Upper lobe of left lung (tissue), 6 donors: Measurements from ENCODE around the gene FBXO5. TPM values are rescaled to one million over a fixed set of nuclear protein-coding genes. Genes with fewer than 3 reads are reported as not detected.

Experiments
- ATAC-seq, 2 donors: fragments of 200-7000 bp; cut with Tn5 transposase; one replicate each; pipeline ENCODE4 v1.9.1; 2022; ENCODE audit warnings: mild to moderate bottlenecking in 2 of 2, moderate library complexity in 2 of 2; ENCODE audit not compliant: low FRiP score in 2 of 2
- DNase-seq, 2 donors: peaks; one replicate each; pipeline ENCODE4 v3.0.0-alpha.2; 2019 to 2020
- H3K27ac ChIP-seq, 4 donors: fragments of 200-600 bp; sonication (generic); one replicate each; pipeline ENCODE4 v1.5.1; 2016 to 2019
- H3K27me3 ChIP-seq, 4 donors: fragments of 200-600 bp; sonication (generic); one replicate each; pipeline ENCODE4 v1.5.1; 2017 to 2019
- H3K36me3 ChIP-seq, 4 donors: fragments of 200-600 bp; sonication (generic); one replicate each; pipeline ENCODE4 v1.5.1; 2016 to 2019
- H3K4me1 ChIP-seq, 4 donors: fragments of 200-600 bp; sonication (generic); one replicate each; pipeline ENCODE4 v1.5.1; 2018 to 2019
- H3K4me3 ChIP-seq, 4 donors: fragments of 200-600 bp; sonication (generic); one replicate each; pipeline ENCODE4 v1.5.1; 2017 to 2019; ENCODE audit warnings: mild to moderate bottlenecking in 2 of 4, moderate library complexity in 1 of 4
- H3K9me3 ChIP-seq, 4 donors: fragments of 200-600 bp; sonication (generic); one replicate each; pipeline ENCODE4 v1.5.1; 2018 to 2019
- EP300 ChIP-seq, 4 donors: sonication (generic); formaldehyde crosslinking; IDR thresholded peaks; one replicate each; pipeline ENCODE4 v1.5.1; 2017; ENCODE audit warnings: antibody characterized with exemption in 4 of 4, control low read depth in 2 of 4
- POLR2A ChIP-seq, 4 donors: fragments of 450-650 bp; IDR thresholded peaks; one replicate each; pipeline ENCODE4 v1.5.1; 2016 to 2017; ENCODE audit warnings: antibody characterized with exemption in 4 of 4, mild to moderate bottlenecking in 2 of 4
- POLR2AphosphoS5 ChIP-seq, 2 donors: sonication (generic); formaldehyde crosslinking; IDR thresholded peaks; one replicate each; pipeline ENCODE4 v1.5.1; 2017; ENCODE audit warnings: antibody characterized with exemption in 2 of 2
- WGBS, 2 donors: methylation state at CpG; one replicate each; pipeline ENCODE4 v1.1.5; 2017 to 2018; 5-methylcytosine and 5-hydroxymethylcytosine counted together
- total RNA-seq, 6 donors: library from RNA; depleted of rRNA in 4 of 6; stranded (reverse); fragments of >200 nt in 4 of 6; gene quantifications; one replicate each; pipeline versions ENCODE4 v1.1.0 to v1.2.1, GENCODE V29; 2016 to 2021
- TF ChIP-seq, protein P1 (sequence below), 6 experiments: fragments of 450-650 bp in 4 of 6; fragments of 200-600 bp in 2 of 6; sonication (generic) in 2 of 6; IDR thresholded peaks; one replicate each; pipeline ENCODE4 v1.5.1; 2016 to 2019; ENCODE audit warnings: antibody characterized with exemption in 6 of 6
- donor health status: DM: no; HTN: no; CAD: no; lungs with moderate emphysema.
- donor health status: DM: no; HTN: yes; CAD: no; lungs with severe emphysema.

Gene FBXO5
- total RNA-seq, 6 donors from 2014 or later = 1.7 to 6.0 (median 4.8) TPM

DNA sequence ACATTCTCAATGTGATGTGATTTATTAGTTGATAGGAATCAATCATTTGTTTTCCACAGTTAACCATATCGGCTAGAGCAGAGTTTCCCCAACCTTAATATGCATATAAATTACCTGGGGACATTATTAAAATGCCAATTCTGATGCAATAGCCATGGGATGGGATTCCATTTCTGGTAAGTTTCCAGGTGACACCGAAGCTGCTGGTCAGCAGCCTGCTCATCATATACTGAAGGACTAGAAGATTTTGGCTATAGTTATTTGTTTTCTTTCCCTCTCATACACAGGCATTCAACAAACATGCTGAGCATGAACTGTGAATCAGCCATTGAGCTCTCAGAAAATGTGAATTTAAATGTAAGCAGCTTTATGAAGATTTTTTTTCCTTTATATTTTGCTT is 35.8 kb downstream of the FBXO5 start:
- WGBS, 2 donors = 70 to 78% methylated on average over 2 of the region's 2 CpGs

DNA sequence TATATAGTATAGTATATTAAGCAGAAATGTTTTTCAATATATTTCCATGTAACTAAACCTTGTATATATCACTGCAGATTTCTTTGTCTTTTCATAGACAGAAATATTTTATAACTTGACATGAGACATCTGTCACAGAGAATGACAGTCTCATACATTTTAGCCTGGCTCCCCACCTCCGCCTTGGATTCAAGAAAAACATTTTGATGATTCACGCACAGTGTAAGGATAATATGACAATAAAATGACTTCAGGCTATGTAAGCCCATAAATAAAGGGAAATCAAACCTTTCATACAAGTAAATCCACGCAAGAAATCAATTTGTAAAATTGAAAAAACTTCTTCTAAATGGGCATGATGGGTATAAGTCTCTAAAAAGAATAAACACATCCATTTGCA is 36.4 kb downstream of the FBXO5 start:
- Histone ChIP-seq H3K27me3 (no peaks in the 10 kb centered on the region), H3K4me1 (peaks cover 0 to 7% (median 2%) of the 10 kb centered on the region in 4 donors), H3K36me3 (no peaks in the 10 kb centered on the region), H3K4me3 (no peak overlapping the region), H3K9me3 (no peaks in the 10 kb centered on the region), H3K27ac (no peak overlapping the region)
- 81 to 91% methylated on average over 3 of the region's 3 CpGs for WGBS, 2 donors
- no peak for ATAC-seq
- no peak for TF ChIP-seq EP300 (IDR thresholded peaks at IDR 0.05)
- TF ChIP-seq, protein P1, sequence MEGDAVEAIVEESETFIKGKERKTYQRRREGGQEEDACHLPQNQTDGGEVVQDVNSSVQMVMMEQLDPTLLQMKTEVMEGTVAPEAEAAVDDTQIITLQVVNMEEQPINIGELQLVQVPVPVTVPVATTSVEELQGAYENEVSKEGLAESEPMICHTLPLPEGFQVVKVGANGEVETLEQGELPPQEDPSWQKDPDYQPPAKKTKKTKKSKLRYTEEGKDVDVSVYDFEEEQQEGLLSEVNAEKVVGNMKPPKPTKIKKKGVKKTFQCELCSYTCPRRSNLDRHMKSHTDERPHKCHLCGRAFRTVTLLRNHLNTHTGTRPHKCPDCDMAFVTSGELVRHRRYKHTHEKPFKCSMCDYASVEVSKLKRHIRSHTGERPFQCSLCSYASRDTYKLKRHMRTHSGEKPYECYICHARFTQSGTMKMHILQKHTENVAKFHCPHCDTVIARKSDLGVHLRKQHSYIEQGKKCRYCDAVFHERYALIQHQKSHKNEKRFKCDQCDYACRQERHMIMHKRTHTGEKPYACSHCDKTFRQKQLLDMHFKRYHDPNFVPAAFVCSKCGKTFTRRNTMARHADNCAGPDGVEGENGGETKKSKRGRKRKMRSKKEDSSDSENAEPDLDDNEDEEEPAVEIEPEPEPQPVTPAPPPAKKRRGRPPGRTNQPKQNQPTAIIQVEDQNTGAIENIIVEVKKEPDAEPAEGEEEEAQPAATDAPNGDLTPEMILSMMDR (IDR thresholded peaks at IDR 0.05) = no peak
- no peak for TF ChIP-seq POLR2A (IDR thresholded peaks at IDR 0.05)
- TF ChIP-seq POLR2AphosphoS5 (IDR thresholded peaks at IDR 0.05) = no peak
- DNase-seq = no peak

More for the DNA sequence above, 35.8 kb downstream of the FBXO5 start:
- Histone ChIP-seq H3K9me3 (no peaks in the 10 kb centered on the region), H3K4me3 (no peak overlapping the region), H3K27me3 (no peaks in the 10 kb centered on the region), H3K27ac (no peak overlapping the region), H3K36me3 (no peaks in the 10 kb centered on the region), H3K4me1 (peaks cover 0 to 7% (median 2%) of the 10 kb centered on the region in 4 donors)
- no peak for DNase-seq
- TF ChIP-seq POLR2A (IDR thresholded peaks at IDR 0.05) (no peak), EP300 (IDR thresholded peaks at IDR 0.05) (no peak), POLR2AphosphoS5 (IDR thresholded peaks at IDR 0.05) (no peak)
- TF ChIP-seq, protein P1 (IDR thresholded peaks at IDR 0.05) = no peak
- ATAC-seq = no peak

DNA sequence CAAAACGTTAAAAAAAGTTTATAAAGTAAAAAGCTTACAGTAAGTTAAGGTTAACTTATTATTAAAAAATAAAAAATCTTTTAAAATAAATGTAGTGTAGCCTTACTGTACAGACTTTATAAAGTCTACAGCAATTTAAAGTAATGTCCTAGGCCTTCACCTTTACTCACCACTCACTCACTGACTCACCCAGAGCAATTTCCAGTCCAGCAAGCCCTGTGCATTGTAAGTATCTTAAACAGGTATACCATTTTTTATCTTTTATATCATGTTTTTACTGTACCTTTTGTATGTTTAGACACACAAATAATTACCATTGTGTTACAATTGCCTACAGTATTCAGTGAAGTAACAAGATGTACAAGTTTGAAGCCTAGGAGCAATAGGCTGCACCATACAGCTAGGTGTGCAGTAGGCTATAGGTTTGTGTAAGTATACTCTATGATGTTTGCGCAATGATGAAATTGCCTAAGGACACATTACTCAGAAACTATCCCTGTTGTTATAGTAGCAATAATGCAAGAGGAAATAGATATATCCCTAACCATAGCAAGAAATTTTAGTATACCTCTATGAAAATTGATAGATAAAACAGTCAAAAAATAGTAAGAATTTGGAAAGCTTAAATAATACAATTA is 39.5 kb downstream of the FBXO5 start:
- WGBS, 2 donors = 84 to 93% methylated on average over 2 of the region's 2 CpGs
- DNase-seq (no peak), ATAC-seq (no peak)
- Histone ChIP-seq H3K27me3 (no peaks in the 10 kb centered on the region), H3K36me3 (no peaks in the 10 kb centered on the region), H3K27ac (no peak overlapping the region), H3K4me1 (peaks cover 0 to 5% (median 2%) of the 10 kb centered on the region in 4 donors), H3K4me3 (no peak overlapping the region), H3K9me3 (no peaks in the 10 kb centered on the region)
- TF ChIP-seq EP300 (IDR thresholded peaks at IDR 0.05) = no peak
- TF ChIP-seq POLR2A (IDR thresholded peaks at IDR 0.05) = no peak
- TF ChIP-seq, protein P1 (IDR thresholded peaks at IDR 0.05) = no peak
- TF ChIP-seq POLR2AphosphoS5 (IDR thresholded peaks at IDR 0.05) = no peak

DNA sequence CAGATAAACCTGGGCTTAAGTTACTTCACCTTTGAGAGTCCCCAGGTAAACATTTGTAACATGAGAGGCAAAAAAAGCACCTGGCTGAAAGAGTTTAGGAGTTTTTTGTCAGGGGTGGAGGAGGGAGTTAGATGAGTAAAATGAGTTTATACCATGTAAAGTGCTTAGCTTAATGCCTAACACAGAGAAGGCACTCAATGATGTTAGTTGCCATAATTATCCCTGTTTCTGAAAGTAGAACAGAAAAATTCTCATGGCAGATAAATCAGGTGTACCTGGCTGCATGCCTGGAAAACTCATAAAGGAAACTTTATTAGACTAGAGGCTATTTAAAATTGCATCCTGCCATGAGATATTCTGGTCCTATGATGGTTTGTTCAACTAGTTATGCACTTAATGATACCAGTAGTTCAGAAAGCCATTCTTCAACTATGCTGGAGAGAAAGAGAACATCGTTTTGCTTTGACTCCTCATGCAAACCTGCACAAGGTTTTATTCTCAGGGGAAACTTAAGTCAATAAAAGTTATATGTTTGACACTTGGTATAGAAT is 40.4 kb downstream of the FBXO5 start:
- H3K27ac ChIP-seq = no peak overlapping the region
- TF ChIP-seq, protein P1 (IDR thresholded peaks at IDR 0.05) = no peak
- no peak for TF ChIP-seq POLR2AphosphoS5 (IDR thresholded peaks at IDR 0.05)
- TF ChIP-seq EP300 (IDR thresholded peaks at IDR 0.05) = no peak
- no peak for TF ChIP-seq POLR2A (IDR thresholded peaks at IDR 0.05)
- H3K4me3 ChIP-seq = no peak overlapping the region
- no peak for DNase-seq
- H3K36me3 ChIP-seq = no peaks in the 10 kb centered on the region
- 72 to 82% methylated on average over 1 of the region's 1 CpG for WGBS, 2 donors
- H3K27me3 ChIP-seq = no peaks in the 10 kb centered on the region
- H3K4me1 ChIP-seq = no peaks in the 10 kb centered on the region
- no peak for ATAC-seq
- H3K9me3 ChIP-seq = no peaks in the 10 kb centered on the region

DNA sequence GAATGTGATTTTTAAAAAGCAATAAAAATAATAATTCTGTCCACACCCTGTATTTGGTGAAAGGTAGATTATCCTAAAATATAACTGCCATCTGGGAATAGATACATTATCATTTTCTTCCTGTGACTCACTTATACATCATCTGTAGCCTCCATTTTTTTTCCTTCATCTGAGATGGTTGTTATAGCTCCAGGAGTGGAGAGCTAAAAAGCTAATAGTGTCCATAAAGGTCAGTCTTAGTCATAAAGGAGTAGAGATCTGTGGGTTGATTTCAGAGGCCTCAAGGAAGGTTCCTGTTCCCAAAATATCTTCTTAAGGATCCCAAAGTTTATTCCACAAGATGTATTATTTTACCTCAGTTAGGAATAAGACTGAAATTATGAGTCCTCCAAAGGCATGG is 41.1 kb downstream of the FBXO5 start:
- Histone ChIP-seq H3K27me3 (no peaks in the 10 kb centered on the region), H3K4me3 (no peak overlapping the region), H3K36me3 (no peaks in the 10 kb centered on the region), H3K27ac (no peak overlapping the region), H3K4me1 (no peaks in the 10 kb centered on the region), H3K9me3 (no peaks in the 10 kb centered on the region)
- no peak for DNase-seq
- ATAC-seq = no peak
- TF ChIP-seq POLR2AphosphoS5 (IDR thresholded peaks at IDR 0.05) (no peak), EP300 (IDR thresholded peaks at IDR 0.05) (no peak), POLR2A (IDR thresholded peaks at IDR 0.05) (no peak)
- TF ChIP-seq, protein P1 (IDR thresholded peaks at IDR 0.05) = no peak
